Right renal cortex interstitium (tissue), 3 donors: ENCODE results near the gene SASS6. TPM values are rescaled to one million over a fixed set of nuclear protein-coding genes. Genes with fewer than 3 reads are reported as not detected.
A peak's percentile ranks its signal among the peaks of the same experiment; 100 is the strongest.
"Not testable (repeated sequence)": the region's sequence is repeated elsewhere in the genome, so short reads cannot be mapped to it uniquely, and the experiment has no call there.

Experiments
- DNase-seq, 3 donors: peaks; one replicate each; pipeline ENCODE4 v3.0.0-alpha.2; 2013; ENCODE audit warnings: low read depth in 3 of 3, low spot score in 2 of 3
- polyA plus RNA-seq, 3 donors: library from polyadenylated mRNA; unstranded; fragments of 120-200 nt; gene quantifications; one replicate each; pipeline ENCODE4 v1.2.1, GENCODE V29; 2013; ENCODE audit not compliant: insufficient read length in 3 of 3

SASS6 gene
- polyA plus RNA-seq, 3 donors = 8.2 to 9.6 (median 9.6) TPM

DNA sequence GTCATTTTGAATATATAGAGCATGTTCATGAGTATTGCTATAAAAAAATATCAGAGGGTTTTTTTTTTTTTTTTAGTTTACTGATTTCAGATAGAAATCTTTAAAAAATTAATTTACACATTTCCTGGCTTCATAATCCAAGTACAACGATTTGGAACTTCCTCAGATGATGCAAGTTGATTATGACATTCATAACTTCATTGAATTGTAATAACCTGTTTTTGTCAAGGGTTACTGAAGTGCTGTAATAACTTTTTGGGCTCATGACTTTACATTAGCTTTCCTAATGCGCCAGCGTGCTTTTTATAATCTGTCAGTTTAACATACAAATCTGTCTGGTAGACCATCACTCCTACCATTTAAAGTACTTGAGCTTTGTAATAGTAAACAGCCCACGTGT lies 81.3 kb downstream of the SASS6 start:
- DNase-seq = no peak

DNA sequence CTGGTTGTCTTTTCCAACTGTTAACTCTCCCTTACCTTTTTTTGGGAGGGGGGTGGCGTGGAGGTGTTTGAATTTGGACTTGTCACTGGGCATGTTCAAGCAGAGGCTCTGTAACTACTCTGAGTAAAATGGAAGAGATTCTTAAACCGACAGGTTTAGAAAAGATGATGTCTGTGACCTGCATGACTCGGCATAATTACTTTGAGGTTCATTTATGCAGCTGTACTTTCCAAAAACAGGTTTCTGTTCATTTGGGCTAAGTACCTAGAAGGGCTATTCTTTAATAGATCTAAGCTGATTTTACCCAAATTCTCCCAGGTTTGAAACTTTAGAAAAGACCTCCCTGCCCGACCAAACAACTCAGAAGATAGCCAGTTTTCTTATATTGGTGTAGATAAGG lies 82.6 kb downstream of the SASS6 start:
- no peak for DNase-seq

DNA sequence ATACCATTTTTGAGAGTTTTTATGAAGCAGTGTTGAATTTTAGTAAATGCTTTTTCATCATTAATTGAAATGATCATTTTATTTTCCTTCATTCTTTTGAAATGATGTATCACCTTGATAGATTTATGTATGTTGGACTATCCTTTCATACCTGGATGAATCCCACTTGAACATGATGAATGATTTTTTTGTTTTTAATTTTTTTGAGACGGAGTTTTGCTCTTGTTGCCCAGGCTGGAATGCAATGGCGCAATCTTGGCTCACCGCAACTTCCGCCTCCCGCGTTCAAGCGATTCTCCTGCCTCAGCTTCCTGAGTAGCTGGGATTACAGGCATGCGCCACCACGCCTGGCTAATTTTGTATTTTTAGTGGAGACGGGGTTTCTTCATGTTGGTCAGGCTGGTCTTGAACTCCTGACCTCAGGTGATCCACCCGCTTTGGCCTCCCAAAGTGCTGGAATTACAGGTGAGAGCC lies 85.5 kb downstream of the SASS6 start:
- not testable (repeated sequence) for DNase-seq

- no peak for DNase-seq
Measured at GRCh38 chr1:100045206-100045605, 87.5 kb downstream of the SASS6 start.

GRCh38 chr1:100039591-100039990 lies 93.1 kb downstream of the SASS6 start:
- no peak for DNase-seq

DNA sequence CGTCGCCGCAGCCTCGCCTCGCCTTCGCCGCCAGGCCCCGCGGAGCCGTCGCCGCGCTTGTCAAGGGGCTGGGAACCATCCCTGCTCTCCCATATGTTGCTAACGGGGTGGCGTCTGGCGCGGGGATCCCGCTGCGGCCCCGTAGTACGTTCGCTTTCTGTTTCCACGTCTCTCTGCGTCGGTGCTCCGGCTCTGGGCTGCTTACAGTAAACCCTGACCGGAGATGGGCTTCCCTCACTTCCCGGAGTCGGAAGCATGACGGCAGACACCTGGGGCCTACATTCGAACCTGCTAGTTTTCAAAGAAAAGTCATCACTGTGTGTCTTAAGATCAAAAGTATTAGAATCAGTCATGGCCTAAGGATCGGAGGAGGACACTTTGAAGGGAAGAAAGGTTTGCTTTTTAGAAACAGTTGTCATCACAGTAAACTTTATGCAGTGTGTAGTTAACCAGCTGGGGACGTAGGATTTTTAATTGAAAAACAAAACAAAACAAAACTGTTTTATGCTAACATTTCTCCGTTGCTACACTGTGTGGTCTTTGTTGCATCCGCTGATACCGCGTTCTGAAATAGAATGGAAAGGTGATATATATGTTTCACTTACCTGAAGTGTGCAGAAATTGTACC lies 94.0 kb downstream of the SASS6 start:
- DNase-seq = peak; percentile 67 to 69 (median 67)

DNA sequence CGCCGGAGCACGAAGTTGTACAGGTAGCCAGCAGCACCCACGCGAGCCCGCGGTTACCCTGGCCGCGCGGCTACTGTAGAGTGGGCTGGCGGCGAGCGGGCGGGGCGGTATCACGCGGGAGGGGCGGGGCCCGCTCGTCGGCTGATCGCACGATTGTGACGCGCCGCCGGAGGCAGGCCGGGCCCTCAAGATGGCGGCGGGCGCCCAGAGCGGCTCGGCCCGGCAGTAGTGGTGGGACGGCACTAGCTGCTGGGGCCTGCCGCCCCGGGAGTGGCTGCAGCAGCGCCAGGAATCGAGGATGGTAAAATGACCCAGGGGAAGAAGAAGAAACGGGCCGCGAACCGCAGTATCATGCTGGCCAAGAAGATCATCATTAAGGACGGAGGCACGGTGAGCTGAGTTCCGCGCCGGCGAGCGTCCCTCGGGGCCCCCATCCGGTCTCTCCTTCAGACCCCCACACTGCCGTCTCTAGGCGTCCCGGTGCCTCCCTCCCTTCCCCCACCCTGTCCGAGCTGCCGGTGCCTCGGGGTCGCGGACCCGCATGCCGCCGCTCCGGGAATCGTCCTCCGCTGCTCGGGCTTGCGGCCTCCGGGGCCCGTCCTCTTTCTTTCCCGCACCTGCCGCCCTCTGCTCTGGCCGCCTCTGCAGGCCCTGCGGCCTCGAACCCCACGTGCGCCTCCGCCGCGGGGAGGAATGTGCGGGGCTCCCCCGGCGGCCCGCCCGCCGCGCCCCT lies 94.6 kb downstream of the SASS6 start:
- DNase-seq = peak; percentile 54 to 79 (median 73)

- peak in 1 of 3 donors; percentile 52 for DNase-seq
Measured at GRCh38 chr1:100037656-100037926, 95.1 kb downstream of the SASS6 start.

DNA sequence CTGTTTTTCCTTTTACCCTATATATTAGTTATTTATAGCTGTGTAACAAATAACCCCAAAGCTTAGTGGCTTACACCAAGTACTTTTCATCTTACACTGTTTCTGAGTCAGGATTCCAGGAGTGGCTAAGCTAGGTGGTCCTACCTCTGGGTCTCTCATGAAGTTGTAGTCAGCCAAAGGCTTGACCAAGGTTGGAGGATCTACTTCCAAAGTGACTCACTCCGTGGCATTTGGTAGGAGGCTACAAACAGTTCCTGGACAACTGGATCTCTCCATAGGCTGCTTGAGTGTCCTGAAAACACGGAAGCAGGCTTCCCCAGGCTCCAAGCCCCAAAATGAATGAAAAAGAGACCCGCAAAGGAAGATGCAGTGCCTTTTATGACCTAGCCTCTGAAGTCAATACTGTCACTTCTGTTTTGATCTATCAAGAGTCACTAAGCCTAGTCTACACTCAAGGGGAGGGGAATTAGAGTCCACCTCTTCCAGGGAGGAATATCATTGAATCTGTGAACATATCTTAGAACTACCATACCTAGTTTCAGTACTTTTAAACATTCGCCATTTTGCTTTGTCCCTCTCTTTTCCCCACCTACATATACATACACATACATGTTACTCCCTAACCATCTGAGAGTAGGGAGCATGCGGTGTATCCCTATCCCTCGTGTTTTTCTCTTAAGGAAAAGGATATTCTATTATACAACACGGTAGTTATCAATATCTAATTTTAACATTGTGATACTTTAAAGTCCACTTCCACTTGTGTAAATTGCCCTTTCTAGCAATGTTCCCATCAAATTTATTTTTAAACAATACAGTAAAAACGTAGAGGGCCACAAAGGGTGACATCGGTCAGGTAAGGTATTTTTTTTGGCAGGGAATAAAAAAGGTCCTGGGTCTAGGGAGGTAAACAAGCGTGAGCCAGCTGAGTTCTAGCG lies 95.7 kb downstream of the SASS6 start:
- DNase-seq = peak in 2 of 3 donors; percentile 1 to 25

- no peak for DNase-seq
Measured at GRCh38 chr1:100035214-100035613, 97.5 kb downstream of the SASS6 start.

DNA sequence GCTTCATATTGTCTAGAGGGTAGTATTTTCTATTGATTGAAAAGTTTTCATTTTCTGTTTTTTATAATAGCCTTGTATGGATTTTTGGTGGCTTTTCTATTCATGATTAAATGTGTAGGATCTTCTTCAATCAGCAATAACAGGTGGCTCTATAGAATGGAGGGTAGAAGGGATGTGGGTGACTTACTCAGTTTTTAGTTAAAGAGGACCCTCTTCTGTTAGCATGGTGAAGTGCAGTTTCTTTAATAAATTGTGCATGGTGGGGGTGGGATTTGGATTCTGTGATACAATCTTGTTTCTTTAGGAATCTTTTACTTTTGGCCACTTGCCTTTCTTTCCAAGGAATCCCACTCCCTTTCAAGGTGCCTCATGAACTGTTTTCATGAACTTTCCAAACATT lies 98.3 kb downstream of the SASS6 start:
- DNase-seq = no peak

Other genes with a start within 250 kb of the SASS6 start
- 10 to 100 TPM; 25.9 to 28.7 (median 27.4) TPM for gene SLC35A3, start 162.9 kb downstream of the SASS6 start, polyA plus RNA-seq
- gene TRMT13, start 233 bp upstream of the SASS6 start, polyA plus RNA-seq = 10 to 100 TPM; 27.3 to 32.7 (median 31.4) TPM
- gene LRRC39, start 45.3 kb upstream of the SASS6 start, polyA plus RNA-seq = 1 to 10 TPM; 2.1 to 2.4 (median 2.2) TPM
- gene DBT, start 116.9 kb upstream of the SASS6 start, polyA plus RNA-seq = 10 to 100 TPM; 27.0 to 29.5 (median 27.4) TPM
- 10 to 100 TPM; 31.3 to 32.5 (median 31.3) TPM for gene RTCA, start 133.3 kb upstream of the SASS6 start, polyA plus RNA-seq
- gene CDC14A, start 219.6 kb upstream of the SASS6 start, polyA plus RNA-seq = 10 to 100 TPM; 28.7 to 33.2 (median 30.3) TPM